GM12892 (cell line): ENCODE data around the gene TBC1D4.

Experiments
- POLR2A ChIP-seq: IDR thresholded peaks from 2 replicates; pipeline ENCODE4 v1.6.1; 2011; ENCODE audit warnings: low read depth, low read length, control low read depth
- POLR2AphosphoS5 ChIP-seq: IDR thresholded peaks from 2 replicates; pipeline ENCODE4 v1.6.1; 2011; ENCODE audit warnings: low read depth, low read length, control low read depth

- TF ChIP-seq POLR2AphosphoS5 (no peak), POLR2A (no peak)
These were observed 13.4 kb downstream of the TBC1D4 start for GRCh38 chr13:75468602-75469001.
